Measurements from ENCODE around the gene FEM1C.

Gene FEM1C

GRCh38 chr5:115578657-115579056 lies 34.1 kb upstream of the FEM1C start (continued):
- TF ChIP-seq ZNF639 (tag by site-specific recombination; IDR thresholded peaks at IDR 0.05): no peak
- TF ChIP-seq ZNF138 (tag by site-specific recombination; IDR thresholded peaks at IDR 0.05; ENCODE audit: borderline replicate concordance): no peak
- no peak for TF ChIP-seq BCL6B (tag by site-specific recombination; IDR thresholded peaks at IDR 0.05)
- no peak for TF ChIP-seq ZNF24 (tag by site-specific recombination; IDR thresholded peaks at IDR 0.05)
- no peak for TF ChIP-seq ZBTB17 (tag by site-specific recombination; IDR thresholded peaks at IDR 0.05)
- no peak for TF ChIP-seq GLI2 (tag by site-specific recombination; IDR thresholded peaks at IDR 0.05; ENCODE audit: borderline replicate concordance, low read depth)
- TF ChIP-seq ZNF624 (tag by site-specific recombination; IDR thresholded peaks at IDR 0.05): no peak

- H3K9me3 ChIP-seq (ENCODE audit: control insufficient read depth, insufficient read depth, low read depth, low read length): no peaks in the 10 kb centered on the region
- ChIA-PET CTCF (interaction anchor here (0.7 to 9.4 kb wide), 2 partner anchors 14 to 269 kb away, joined by 6 to 151 read pairs; no protein-coding TSS in a partner anchor), POLR2A (no interaction called here)
- no peak overlapping the region for H3K4me3 ChIP-seq (ENCODE audit: low read depth, low read length)
- no peak overlapping the region for H3K27ac ChIP-seq (ENCODE audit: extremely low read depth, low read depth, low read length)
- H3K36me3 ChIP-seq (ENCODE audit: control insufficient read depth in 2 of 2, insufficient read depth in 1 of 2, low read length in 2 of 2): no peaks in the 10 kb centered on the region
- H3K4me1 ChIP-seq (ENCODE audit: control insufficient read depth, insufficient read depth, low read length): no peaks in the 10 kb centered on the region
- TF ChIP-seq ZNF146 (tag by site-specific recombination; IDR thresholded peaks at IDR 0.05): no peak
- TF ChIP-seq ZNF510 (tag by site-specific recombination; IDR thresholded peaks at IDR 0.05; ENCODE audit: insufficient replicate concordance): no peak
- no peak for TF ChIP-seq ELK4 (IDR thresholded peaks at IDR 0.05; ENCODE audit: borderline replicate concordance, low read depth, low read length)
- TF ChIP-seq ZNF114 (tag by site-specific recombination; IDR thresholded peaks at IDR 0.05): no peak
- TF ChIP-seq ZSCAN16 (tag by site-specific recombination; IDR thresholded peaks at IDR 0.05): no peak
- TF ChIP-seq ZNF354C (tag by site-specific recombination; IDR thresholded peaks at IDR 0.05; ENCODE audit: borderline replicate concordance, low read depth): no peak
- no peak for TF ChIP-seq KLF17 (tag by site-specific recombination; IDR thresholded peaks at IDR 0.05)
- no peak for TF ChIP-seq ZBTB49 (tag by site-specific recombination; IDR thresholded peaks at IDR 0.05; ENCODE audit: low read depth)
- TF ChIP-seq ZFHX2 (tag by site-specific recombination; conservative IDR thresholded peaks at IDR 0.05): no peak
- TF ChIP-seq ZNF292 (tag by site-specific recombination; IDR thresholded peaks at IDR 0.05; ENCODE audit: borderline replicate concordance, low read depth): no peak
- TF ChIP-seq ZNF350 (tag by site-specific recombination; IDR thresholded peaks at IDR 0.05): no peak
- TF ChIP-seq ZNF169 (tag by site-specific recombination; IDR thresholded peaks at IDR 0.05): no peak
- TF ChIP-seq GLI2 (tag by site-specific recombination; IDR thresholded peaks at IDR 0.05; ENCODE audit: borderline replicate concordance, low read depth): no peak
- TF ChIP-seq ZNF558 (tag by site-specific recombination; IDR thresholded peaks at IDR 0.05): no peak
- no peak for TF ChIP-seq ZNF600 (tag by site-specific recombination; IDR thresholded peaks at IDR 0.05)
- TF ChIP-seq ZEB2 (tag by site-specific recombination; IDR thresholded peaks at IDR 0.05): no peak
- TF ChIP-seq ZNF791 (tag by site-specific recombination; IDR thresholded peaks at IDR 0.05): no peak
- no peak for TF ChIP-seq ZNF514 (tag by site-specific recombination; IDR thresholded peaks at IDR 0.05)
- no peak for TF ChIP-seq ZNF311 (tag by site-specific recombination; IDR thresholded peaks at IDR 0.05; ENCODE audit: borderline replicate concordance)
- TF ChIP-seq MEIS1 (CRISPR knock-in tag; IDR thresholded peaks at IDR 0.05; ENCODE audit: borderline replicate concordance): no peak
Measured at GRCh38 chr5:115577741-115578140, 33.2 kb upstream of the FEM1C start.
